ENCODE results near the gene AIFM3. TPM values are rescaled to one million over a fixed set of nuclear protein-coding genes. Genes with fewer than 3 reads are reported as not detected.

AIFM3 gene
- total RNA-seq, 2 donors from 2014 or later = 1.8 to 2.7 TPM

DNA sequence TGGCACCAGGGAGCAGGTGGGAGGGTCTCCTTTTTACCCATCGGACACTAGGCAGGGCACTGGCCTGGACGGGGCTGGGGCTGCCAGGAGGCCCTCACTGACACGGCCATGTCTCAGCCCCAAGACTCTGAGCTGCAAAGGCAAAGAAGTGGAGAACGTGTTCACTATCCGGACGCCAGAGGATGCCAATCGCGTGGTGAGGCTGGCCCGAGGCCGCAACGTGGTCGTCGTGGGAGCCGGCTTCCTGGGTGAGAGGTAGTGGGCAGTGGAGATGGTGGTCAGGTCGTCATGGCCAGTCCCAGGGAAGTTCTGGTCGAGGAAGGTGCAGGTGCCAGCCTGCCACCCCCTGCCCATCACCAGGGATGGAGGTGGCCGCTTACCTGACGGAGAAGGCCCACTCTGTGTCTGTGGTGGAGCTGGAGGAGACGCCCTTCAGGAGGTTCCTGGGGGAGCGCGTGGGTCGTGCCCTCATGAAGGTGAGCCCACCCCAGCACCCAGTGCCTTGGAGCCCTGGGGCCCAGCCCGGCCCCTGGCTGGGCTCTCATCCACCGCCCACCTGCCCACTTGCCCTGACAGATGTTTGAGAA lies 9.3 kb downstream of the AIFM3 start:
- no peaks in the 10 kb centered on the region for H3K36me3 ChIP-seq (ENCODE audit: control insufficient read depth, insufficient read depth, low read length)
- H3K27me3 Mint-ChIP-seq (ENCODE audit: insufficient read depth) = peaks cover 81% of the 10 kb centered on the region
- H3K4me1 ChIP-seq (ENCODE audit: control insufficient read depth, insufficient read depth, low read length) = no peaks in the 10 kb centered on the region
- H3K9ac ChIP-seq (ENCODE audit: extremely low read depth, low read length, poor library complexity, severe bottlenecking) = no peak overlapping the region
- peaks cover 11% of the 10 kb centered on the region for H3K9me3 ChIP-seq (ENCODE audit: control insufficient read depth, low read length)
- peaks cover 53% of the 10 kb centered on the region for H3K27me3 ChIP-seq (ENCODE audit: control insufficient read depth, insufficient read depth, low read length, poor library complexity, severe bottlenecking)
- peaks cover 14% of the 10 kb centered on the region for H3K9me3 Mint-ChIP-seq
- H3K4me3 Mint-ChIP-seq = no peak overlapping the region
- no peak overlapping the region for H3K27ac Mint-ChIP-seq
- DNase-seq = no peak
- H3K36me3 Mint-ChIP-seq (ENCODE audit: low read depth) = no peaks in the 10 kb centered on the region
- TF ChIP-seq CTCF (conservative IDR thresholded peaks at IDR 0.05) = no peak
- no peak overlapping the region for H3K4me3 ChIP-seq (ENCODE audit: low read length)
- H3K27ac ChIP-seq (ENCODE audit: low read depth, low read length) = no peak overlapping the region
- 87 to 92% methylated on average over 19 to 24 of the region's 24 CpGs for WGBS, 2 experiments (ENCODE audit: insufficient coverage in 1 of 2, insufficient read length in 1 of 2)
- H3K4me1 Mint-ChIP-seq = peaks cover 19% of the 10 kb centered on the region

- no peak overlapping the region for H3K4me3 ChIP-seq (ENCODE audit: low read length)
- no peak for TF ChIP-seq CTCF (conservative IDR thresholded peaks at IDR 0.05)
- no peak overlapping the region for H3K9ac ChIP-seq (ENCODE audit: extremely low read depth, low read length, poor library complexity, severe bottlenecking)
- no peak for DNase-seq
- no peak overlapping the region for H3K27ac ChIP-seq (ENCODE audit: low read depth, low read length)
- no peaks in the 10 kb centered on the region for H3K36me3 Mint-ChIP-seq (ENCODE audit: low read depth)
- 90 to 96% methylated on average over 6 to 11 of the region's 11 CpGs for WGBS, 2 experiments (ENCODE audit: insufficient coverage in 1 of 2, insufficient read length in 1 of 2)
- no peak overlapping the region for H3K27ac Mint-ChIP-seq
- no peaks in the 10 kb centered on the region for H3K4me1 ChIP-seq (ENCODE audit: control insufficient read depth, insufficient read depth, low read length)
- peaks cover 14% of the 10 kb centered on the region for H3K9me3 Mint-ChIP-seq
- no peaks in the 10 kb centered on the region for H3K36me3 ChIP-seq (ENCODE audit: control insufficient read depth, insufficient read depth, low read length)
- peaks cover 19% of the 10 kb centered on the region for H3K4me1 Mint-ChIP-seq
- peaks cover 11% of the 10 kb centered on the region for H3K9me3 ChIP-seq (ENCODE audit: control insufficient read depth, low read length)
- peaks cover 48% of the 10 kb centered on the region for H3K27me3 ChIP-seq (ENCODE audit: control insufficient read depth, insufficient read depth, low read length, poor library complexity, severe bottlenecking)
- H3K27me3 Mint-ChIP-seq (ENCODE audit: insufficient read depth) = peaks cover 74% of the 10 kb centered on the region
- no peak overlapping the region for H3K4me3 Mint-ChIP-seq
These were observed 10.0 kb downstream of the AIFM3 start for GRCh38 chr22:20977019-20977418.

- Histone ChIP-seq H3K4me1 (ENCODE audit: control insufficient read depth, insufficient read depth, low read length) (no peaks in the 10 kb centered on the region), H3K9me3 (ENCODE audit: control insufficient read depth, low read length) (peaks cover 11% of the 10 kb centered on the region)
These were observed 10.6 kb downstream of the AIFM3 start for GRCh38 chr22:20977516-20978170.

More at GRCh38 chr22:20977516-20978170, 10.6 kb downstream of the AIFM3 start:
- no peaks in the 10 kb centered on the region for H3K36me3 ChIP-seq (ENCODE audit: control insufficient read depth, insufficient read depth, low read length)
- peaks cover 71% of the 10 kb centered on the region for H3K27me3 Mint-ChIP-seq (ENCODE audit: insufficient read depth)
- 91% methylated on average over 9 to 17 of the region's 17 CpGs for WGBS, 2 experiments (ENCODE audit: insufficient coverage in 1 of 2, insufficient read length in 1 of 2)
- H3K4me3 Mint-ChIP-seq = no peak overlapping the region
- no peaks in the 10 kb centered on the region for H3K36me3 Mint-ChIP-seq (ENCODE audit: low read depth)
- peaks cover 14% of the 10 kb centered on the region for H3K9me3 Mint-ChIP-seq
- H3K4me1 Mint-ChIP-seq = peaks cover 21% of the 10 kb centered on the region
- TF ChIP-seq CTCF (conservative IDR thresholded peaks at IDR 0.05) = no peak
- H3K9ac ChIP-seq (ENCODE audit: extremely low read depth, low read length, poor library complexity, severe bottlenecking) = no peak overlapping the region
- H3K27ac Mint-ChIP-seq = no peak overlapping the region
- H3K27me3 ChIP-seq (ENCODE audit: control insufficient read depth, insufficient read depth, low read length, poor library complexity, severe bottlenecking) = peaks cover 42% of the 10 kb centered on the region
- no peak for DNase-seq
- H3K4me3 ChIP-seq (ENCODE audit: low read length) = no peak overlapping the region
- no peak overlapping the region for H3K27ac ChIP-seq (ENCODE audit: low read depth, low read length)

Measured in endodermal cell (in vitro differentiated cells).